ENCODE data around the gene SLC39A11.

The SLC39A11 gene

GRCh38 chr17:72691586-72691985 is 400.9 kb downstream of the SLC39A11 start:
- DNase-seq (ENCODE audit: low read depth in 1 of 2, low spot score in 1 of 2): no peak

GRCh38 chr17:72691017-72691416 is 401.5 kb downstream of the SLC39A11 start:
- no peak for DNase-seq (ENCODE audit: low read depth in 1 of 2, low spot score in 1 of 2)
- Histone ChIP-seq H3K27me3 (ENCODE audit: insufficient read depth, poor library complexity, severe bottlenecking) (no peaks in the 10 kb centered on the region), H3K27ac (replicated peaks) (no peak overlapping the region), H3K4me3 (replicated peaks; ENCODE audit: insufficient read depth, low read length) (no peak overlapping the region)
- TF ChIP-seq REST (IDR thresholded peaks at IDR 0.05; ENCODE audit: insufficient replicate concordance, low read depth) (no peak), GABPA (IDR thresholded peaks at IDR 0.05; ENCODE audit: low read depth) (no peak), SPI1 (IDR thresholded peaks at IDR 0.05; ENCODE audit: borderline replicate concordance, low read depth) (no peak), POLR2AphosphoS5 (IDR thresholded peaks at IDR 0.05; ENCODE audit: low read depth) (no peak)

More at GRCh38 chr17:72691586-72691985, 400.9 kb downstream of the SLC39A11 start:
- Histone ChIP-seq H3K27ac (replicated peaks) (no peak overlapping the region), H3K4me3 (replicated peaks; ENCODE audit: insufficient read depth, low read length) (no peak overlapping the region), H3K27me3 (ENCODE audit: insufficient read depth, poor library complexity, severe bottlenecking) (no peaks in the 10 kb centered on the region)
- TF ChIP-seq REST (IDR thresholded peaks at IDR 0.05; ENCODE audit: insufficient replicate concordance, low read depth): no peak
- TF ChIP-seq GABPA (IDR thresholded peaks at IDR 0.05; ENCODE audit: low read depth): no peak
- TF ChIP-seq CTCF (IDR thresholded peaks at IDR 0.05; ENCODE audit: insufficient read depth, low read length): no peak
- TF ChIP-seq SPI1 (IDR thresholded peaks at IDR 0.05; ENCODE audit: borderline replicate concordance, low read depth): no peak
- no peak for TF ChIP-seq POLR2AphosphoS5 (IDR thresholded peaks at IDR 0.05; ENCODE audit: low read depth)

GRCh38 chr17:72687886-72688285 is 404.6 kb downstream of the SLC39A11 start:
- no peak overlapping the region for H3K4me3 ChIP-seq (replicated peaks; ENCODE audit: insufficient read depth, low read length)

More at GRCh38 chr17:72687886-72688285, 404.6 kb downstream of the SLC39A11 start:
- TF ChIP-seq CTCF (IDR thresholded peaks at IDR 0.05; ENCODE audit: insufficient read depth, low read length): no peak
- TF ChIP-seq POLR2AphosphoS5 (IDR thresholded peaks at IDR 0.05; ENCODE audit: low read depth): no peak
- TF ChIP-seq GABPA (IDR thresholded peaks at IDR 0.05; ENCODE audit: low read depth): no peak
- no peak for TF ChIP-seq REST (IDR thresholded peaks at IDR 0.05; ENCODE audit: insufficient replicate concordance, low read depth)
- TF ChIP-seq SPI1 (IDR thresholded peaks at IDR 0.05; ENCODE audit: borderline replicate concordance, low read depth): no peak
- no peak for DNase-seq (ENCODE audit: low read depth in 1 of 2, low spot score in 1 of 2)
- Histone ChIP-seq H3K27ac (replicated peaks) (no peak overlapping the region), H3K27me3 (ENCODE audit: insufficient read depth, poor library complexity, severe bottlenecking) (no peaks in the 10 kb centered on the region)

All from HL-60 (cell line).